HepG2 (cell line): Measurements from ENCODE around the gene CHPF. TPM values are rescaled to one million over a fixed set of nuclear protein-coding genes. Genes with fewer than 3 reads are reported as not detected.

Experiments
- CREB1 ChIP-seq, 2 experiments: fragments of 450-650 bp in 1 of 2; IDR thresholded peaks; 2 replicates each; pipeline ENCODE4 v1.6.1; 2016 to 2017; ENCODE audit warnings: control low read depth in 1 of 2, mild to moderate bottlenecking in 1 of 2, missing compliant biosample characterization in 1 of 2, missing genetic modification characterization in 1 of 2
- HDAC1 ChIP-seq: sonication (generic); formaldehyde crosslinking; IDR thresholded peaks from 2 replicates; pipeline ENCODE4 v1.5.1; 2020; ENCODE audit warnings: mild to moderate bottlenecking, missing genetic modification reagents
- MLLT10 ChIP-seq: sonication (generic); formaldehyde crosslinking; IDR thresholded peaks from 2 replicates; pipeline ENCODE4 v1.4.0; 2020; ENCODE audit warnings: missing genetic modification reagents
- POLR2A ChIP-seq, 2 experiments: IDR thresholded peaks; 2 replicates each; pipeline ENCODE4 v1.6.1; 2011; ENCODE audit warnings: low read depth in 2 of 2, low read length in 2 of 2, mild to moderate bottlenecking in 1 of 2, moderate library complexity in 1 of 2; ENCODE audit not compliant: insufficient read depth in 1 of 2
- SIX4 ChIP-seq: sonication (generic); formaldehyde crosslinking; IDR thresholded peaks from 2 replicates; pipeline ENCODE4 v1.4.0; 2020; ENCODE audit warnings: missing genetic modification reagents
- SMYD3 ChIP-seq: sonication (generic); formaldehyde crosslinking; IDR thresholded peaks from 2 replicates; pipeline ENCODE4 v1.8.1; 2023; ENCODE audit warnings: mild to moderate bottlenecking, missing genetic modification reagents
- SP4 ChIP-seq: sonication (generic); formaldehyde crosslinking; IDR thresholded peaks from 2 replicates; pipeline ENCODE4 v1.8.1; 2023; ENCODE audit warnings: mild to moderate bottlenecking, missing genetic modification reagents
- ZBTB7B ChIP-seq: sonication (generic); formaldehyde crosslinking; IDR thresholded peaks from 2 replicates; pipeline ENCODE4 v1.4.0; 2020; ENCODE audit warnings: missing genetic modification reagents
- ZBTB8A ChIP-seq: sonication (generic); formaldehyde crosslinking; IDR thresholded peaks from 2 replicates; pipeline ENCODE4 v1.4.0; 2020; ENCODE audit warnings: mild to moderate bottlenecking, low read depth, missing genetic modification reagents, borderline replicate concordance
- ZNF274 ChIP-seq: sonication (generic); formaldehyde crosslinking; IDR thresholded peaks from 2 replicates; pipeline ENCODE4 v1.5.1; 2020; ENCODE audit warnings: mild to moderate bottlenecking, missing genetic modification reagents
- ZNF292 ChIP-seq: sonication (generic); formaldehyde crosslinking; IDR thresholded peaks from 2 replicates; pipeline ENCODE4 v1.8.1; 2022; ENCODE audit warnings: mild to moderate bottlenecking, low read depth, missing genetic modification reagents, borderline replicate concordance
- ZNF33B ChIP-seq: sonication (generic); formaldehyde crosslinking; IDR thresholded peaks from 2 replicates; pipeline ENCODE4 v1.5.1; 2020; ENCODE audit warnings: mild to moderate bottlenecking, missing genetic modification reagents
- ZNF468 ChIP-seq: sonication (generic); formaldehyde crosslinking; IDR thresholded peaks from 2 replicates; pipeline ENCODE4 v1.8.0; 2022; ENCODE audit warnings: mild to moderate bottlenecking, moderate library complexity, missing genetic modification reagents
- ZNF567 ChIP-seq: sonication (generic); formaldehyde crosslinking; IDR thresholded peaks from 2 replicates; pipeline ENCODE4 v1.8.1; 2023; ENCODE audit warnings: mild to moderate bottlenecking, missing genetic modification reagents, borderline replicate concordance
- ZNF569 ChIP-seq: sonication (generic); formaldehyde crosslinking; IDR thresholded peaks from 2 replicates; pipeline ENCODE4 v1.5.0; 2020; ENCODE audit warnings: mild to moderate bottlenecking, missing genetic modification reagents, moderate library complexity, borderline replicate concordance
- ZNF839 ChIP-seq: sonication (generic); formaldehyde crosslinking; IDR thresholded peaks from 2 replicates; pipeline ENCODE4 v1.4.0; 2020; ENCODE audit warnings: missing genetic modification reagents, mild to moderate bottlenecking, borderline replicate concordance
- polyA plus RNA-seq, 8 experiments: library from polyadenylated mRNA; depleted of rRNA in 3 of 8; stranded (reverse) in 7 of 8; unstranded in 1 of 8; fragments of >200 nt; fragmentation: Illumina TruSeq in 4 of 8; extraction: Trizol in 4 of 8; gene quantifications; 2 replicates each; pipeline versions ENCODE4 v1.2.1 to v1.2.3, GENCODE V29; 2011 to 2016; ENCODE audit warnings: low read depth in 4 of 8, missing spikeins in 1 of 8, mixed read lengths in 1 of 8; ENCODE audit not compliant: insufficient read depth in 1 of 8
- total RNA-seq, 5 experiments: library from RNA; depleted of rRNA; stranded (reverse); fragments of >200 nt; fragmentation: Illumina TruSeq; extraction: Trizol; gene quantifications; 2 replicates each; pipeline ENCODE4 v1.2.3, GENCODE V29; 2016; ENCODE audit warnings: low read depth in 1 of 5
- TF ChIP-seq, protein P1 (sequence below): sonication (generic); formaldehyde crosslinking; IDR thresholded peaks from 2 replicates; pipeline ENCODE4 v1.4.0; 2020; ENCODE audit warnings: missing genetic modification reagents, borderline replicate concordance
- TF ChIP-seq, protein P2 (sequence below): sonication (generic); formaldehyde crosslinking; IDR thresholded peaks from 2 replicates; pipeline ENCODE4 v1.4.0; 2020; ENCODE audit warnings: missing genetic modification reagents
- TF ChIP-seq, protein P3 (sequence below): sonication (generic); formaldehyde crosslinking; IDR thresholded peaks from 2 replicates; pipeline ENCODE4 v1.4.0; 2020; ENCODE audit warnings: mild to moderate bottlenecking, missing genetic modification reagents
- TF ChIP-seq, protein P4 (sequence below): sonication (generic); formaldehyde crosslinking; IDR thresholded peaks from 2 replicates; pipeline ENCODE4 v1.4.0; 2020; ENCODE audit warnings: mild to moderate bottlenecking, missing genetic modification reagents, borderline replicate concordance
- TF ChIP-seq, protein P5 (sequence below): sonication (generic); formaldehyde crosslinking; IDR thresholded peaks from 2 replicates; pipeline ENCODE4 v1.4.0; 2020; ENCODE audit warnings: mild to moderate bottlenecking, missing genetic modification reagents

The CHPF gene
- total and polyA plus RNA-seq, 2 of the 13 experiments (the other 11 are each of a cell fraction or from before 2014, with no cell fraction given): 79.6 to 111 TPM

DNA sequence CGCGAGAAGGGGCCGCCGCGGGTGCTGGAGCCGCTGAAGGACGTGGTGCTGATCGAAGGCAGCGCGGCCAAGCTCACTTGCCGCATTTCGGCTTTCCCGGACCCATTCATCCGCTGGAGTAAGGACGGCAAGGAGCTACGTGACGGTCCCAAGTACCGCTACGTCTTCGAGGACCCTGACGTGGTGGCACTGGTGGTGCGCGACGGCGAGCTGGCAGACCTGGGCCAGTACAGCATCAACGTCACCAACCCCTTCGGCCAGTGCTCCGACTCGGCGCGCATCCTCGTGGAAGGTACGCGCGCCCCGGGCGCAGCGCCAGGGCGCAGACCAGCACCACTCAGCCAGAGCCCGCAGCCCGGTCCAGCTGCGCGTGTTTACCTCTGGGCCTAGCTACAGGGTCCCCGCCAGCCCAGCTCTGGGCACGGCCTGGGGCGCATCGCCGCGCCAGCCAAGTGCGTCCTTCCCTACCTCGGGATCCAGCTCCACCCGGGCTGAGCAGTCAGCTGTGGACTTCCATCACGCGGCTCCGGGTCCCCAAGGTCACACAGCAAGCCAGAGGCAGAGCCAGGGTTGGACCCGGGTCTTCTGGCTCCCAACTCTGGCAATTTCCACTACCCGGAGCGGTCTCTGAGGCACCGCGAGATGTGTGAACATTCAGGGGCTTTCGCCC lies 46.6 kb downstream of the CHPF start (continued):
- TF ChIP-seq ZNF569: no peak
- TF ChIP-seq SIX4 (CRISPR knock-in tag): no peak
- TF ChIP-seq, protein P1, sequence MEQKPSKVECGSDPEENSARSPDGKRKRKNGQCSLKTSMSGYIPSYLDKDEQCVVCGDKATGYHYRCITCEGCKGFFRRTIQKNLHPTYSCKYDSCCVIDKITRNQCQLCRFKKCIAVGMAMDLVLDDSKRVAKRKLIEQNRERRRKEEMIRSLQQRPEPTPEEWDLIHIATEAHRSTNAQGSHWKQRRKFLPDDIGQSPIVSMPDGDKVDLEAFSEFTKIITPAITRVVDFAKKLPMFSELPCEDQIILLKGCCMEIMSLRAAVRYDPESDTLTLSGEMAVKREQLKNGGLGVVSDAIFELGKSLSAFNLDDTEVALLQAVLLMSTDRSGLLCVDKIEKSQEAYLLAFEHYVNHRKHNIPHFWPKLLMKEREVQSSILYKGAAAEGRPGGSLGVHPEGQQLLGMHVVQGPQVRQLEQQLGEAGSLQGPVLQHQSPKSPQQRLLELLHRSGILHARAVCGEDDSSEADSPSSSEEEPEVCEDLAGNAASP: no peak
- no peak for TF ChIP-seq MLLT10
- 0 out of 2 replicates have a peak, but pooled peaks have one; percentile 30 for TF ChIP-seq SMYD3 (CRISPR knock-in tag)
- no peak for TF ChIP-seq ZNF468 (CRISPR knock-in tag)
- TF ChIP-seq, protein P2, sequence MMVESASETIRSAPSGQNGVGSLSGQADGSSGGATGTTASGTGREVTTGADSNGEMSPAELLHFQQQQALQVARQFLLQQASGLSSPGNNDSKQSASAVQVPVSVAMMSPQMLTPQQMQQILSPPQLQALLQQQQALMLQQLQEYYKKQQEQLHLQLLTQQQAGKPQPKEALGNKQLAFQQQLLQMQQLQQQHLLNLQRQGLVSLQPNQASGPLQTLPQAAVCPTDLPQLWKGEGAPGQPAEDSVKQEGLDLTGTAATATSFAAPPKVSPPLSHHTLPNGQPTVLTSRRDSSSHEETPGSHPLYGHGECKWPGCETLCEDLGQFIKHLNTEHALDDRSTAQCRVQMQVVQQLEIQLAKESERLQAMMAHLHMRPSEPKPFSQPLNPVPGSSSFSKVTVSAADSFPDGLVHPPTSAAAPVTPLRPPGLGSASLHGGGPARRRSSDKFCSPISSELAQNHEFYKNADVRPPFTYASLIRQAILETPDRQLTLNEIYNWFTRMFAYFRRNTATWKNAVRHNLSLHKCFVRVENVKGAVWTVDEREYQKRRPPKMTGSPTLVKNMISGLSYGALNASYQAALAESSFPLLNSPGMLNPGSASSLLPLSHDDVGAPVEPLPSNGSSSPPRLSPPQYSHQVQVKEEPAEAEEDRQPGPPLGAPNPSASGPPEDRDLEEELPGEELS (CRISPR knock-in tag): no peak
- TF ChIP-seq ZNF839 (CRISPR knock-in tag): no peak
- no peak for TF ChIP-seq ZNF274 (CRISPR knock-in tag)
- TF ChIP-seq, protein P3, sequence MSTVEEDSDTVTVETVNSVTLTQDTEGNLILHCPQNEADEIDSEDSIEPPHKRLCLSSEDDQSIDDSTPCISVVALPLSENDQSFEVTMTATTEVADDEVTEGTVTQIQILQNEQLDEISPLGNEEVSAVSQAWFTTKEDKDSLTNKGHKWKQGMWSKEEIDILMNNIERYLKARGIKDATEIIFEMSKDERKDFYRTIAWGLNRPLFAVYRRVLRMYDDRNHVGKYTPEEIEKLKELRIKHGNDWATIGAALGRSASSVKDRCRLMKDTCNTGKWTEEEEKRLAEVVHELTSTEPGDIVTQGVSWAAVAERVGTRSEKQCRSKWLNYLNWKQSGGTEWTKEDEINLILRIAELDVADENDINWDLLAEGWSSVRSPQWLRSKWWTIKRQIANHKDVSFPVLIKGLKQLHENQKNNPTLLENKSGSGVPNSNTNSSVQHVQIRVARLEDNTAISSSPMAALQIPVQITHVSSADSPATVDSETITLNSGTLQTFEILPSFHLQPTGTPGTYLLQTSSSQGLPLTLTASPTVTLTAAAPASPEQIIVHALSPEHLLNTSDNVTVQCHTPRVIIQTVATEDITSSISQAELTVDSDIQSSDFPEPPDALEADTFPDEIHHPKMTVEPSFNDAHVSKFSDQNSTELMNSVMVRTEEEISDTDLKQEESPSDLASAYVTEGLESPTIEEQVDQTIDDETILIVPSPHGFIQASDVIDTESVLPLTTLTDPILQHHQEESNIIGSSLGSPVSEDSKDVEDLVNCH (CRISPR knock-in tag): no peak
- no peak for TF ChIP-seq ZBTB8A (CRISPR knock-in tag)
- TF ChIP-seq CREB1 (IDR thresholded peaks at IDR 0.05): no peak
- no peak for TF ChIP-seq CREB1 (CRISPR knock-in tag; IDR thresholded peaks at IDR 0.05)
- TF ChIP-seq HDAC1 (CRISPR knock-in tag): no peak
- TF ChIP-seq, protein P4, sequence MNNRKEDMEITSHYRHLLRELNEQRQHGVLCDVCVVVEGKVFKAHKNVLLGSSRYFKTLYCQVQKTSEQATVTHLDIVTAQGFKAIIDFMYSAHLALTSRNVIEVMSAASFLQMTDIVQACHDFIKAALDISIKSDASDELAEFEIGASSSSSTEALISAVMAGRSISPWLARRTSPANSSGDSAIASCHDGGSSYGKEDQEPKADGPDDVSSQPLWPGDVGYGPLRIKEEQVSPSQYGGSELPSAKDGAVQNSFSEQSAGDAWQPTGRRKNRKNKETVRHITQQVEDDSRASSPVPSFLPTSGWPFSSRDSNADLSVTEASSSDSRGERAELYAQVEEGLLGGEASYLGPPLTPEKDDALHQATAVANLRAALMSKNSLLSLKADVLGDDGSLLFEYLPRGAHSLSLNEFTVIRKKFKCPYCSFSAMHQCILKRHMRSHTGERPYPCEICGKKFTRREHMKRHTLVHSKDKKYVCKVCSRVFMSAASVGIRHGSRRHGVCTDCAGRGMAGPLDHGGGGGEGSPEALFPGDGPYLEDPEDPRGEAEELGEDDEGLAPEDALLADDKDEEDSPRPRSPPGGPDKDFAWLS: no peak
- TF ChIP-seq ZBTB7B (CRISPR knock-in tag): no peak
- no peak for TF ChIP-seq ZNF33B (CRISPR knock-in tag)
- TF ChIP-seq, protein P5, sequence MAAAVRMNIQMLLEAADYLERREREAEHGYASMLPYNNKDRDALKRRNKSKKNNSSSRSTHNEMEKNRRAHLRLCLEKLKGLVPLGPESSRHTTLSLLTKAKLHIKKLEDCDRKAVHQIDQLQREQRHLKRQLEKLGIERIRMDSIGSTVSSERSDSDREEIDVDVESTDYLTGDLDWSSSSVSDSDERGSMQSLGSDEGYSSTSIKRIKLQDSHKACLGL: 0 out of 2 replicates have a peak, but pooled peaks have one; percentile 24
- no peak for TF ChIP-seq ZNF292
- TF ChIP-seq ZNF567 (CRISPR knock-in tag): no peak
- 0 out of 2 replicates have a peak, but pooled peaks have one; percentile 10 for TF ChIP-seq SP4
- TF ChIP-seq POLR2A (IDR thresholded peaks at IDR 0.05; ENCODE audit: insufficient read depth in 1 of 2, low read depth in 2 of 2, low read length in 2 of 2): no peak
